ENCODE data around the gene CFAP54. TPM values are rescaled to one million over a fixed set of nuclear protein-coding genes. Genes with fewer than 3 reads are reported as not detected.
A peak's percentile ranks its signal among the peaks of the same experiment; 100 is the strongest.

The CFAP54 gene
- total and polyA plus RNA-seq, 2 of the 4 experiments (the other 2 are of a cell fraction): 0.18 to 0.41 TPM

DNA sequence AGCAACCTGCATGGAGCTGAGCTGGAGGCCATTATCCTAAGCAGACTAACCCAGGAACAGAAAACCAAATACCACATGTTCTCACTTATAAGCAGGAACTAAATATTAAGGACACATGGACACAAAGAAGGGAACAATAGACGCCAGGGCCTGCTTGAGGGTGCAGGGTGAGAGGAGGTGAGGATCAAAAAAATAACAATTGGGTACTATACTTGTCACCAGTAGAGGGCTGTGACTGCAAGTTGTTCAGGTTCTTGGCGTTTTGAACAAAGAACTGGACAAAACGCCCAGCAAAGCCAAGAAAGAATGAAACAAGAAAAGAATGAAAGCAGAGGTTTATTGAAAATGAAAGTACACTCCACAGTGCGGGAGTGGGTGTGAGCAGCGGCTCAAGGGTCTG lies 209.1 kb downstream of the CFAP54 start:
- Histone ChIP-seq H4K5ac (ENCODE audit: low read depth, low read length) (no peak overlapping the region), H2BK20ac (ENCODE audit: low read depth, low read length) (no peak overlapping the region), H2BK15ac (ENCODE audit: low read depth, low read length) (no peak overlapping the region), H3K56ac (ENCODE audit: extremely low read depth, insufficient read depth, low read length) (no peak overlapping the region), H2AFZ (replicated peaks; ENCODE audit: low read length, poor library complexity) (no peak overlapping the region), H3K9me3 (ENCODE audit: control insufficient read depth, insufficient read depth, low read length) (no peaks in the 10 kb centered on the region), H2BK120ac (ENCODE audit: low read depth, low read length) (no peak overlapping the region), H3K36me3 (ENCODE audit: control insufficient read depth, insufficient read depth, low read length) (no peaks in the 10 kb centered on the region), H3K4ac (ENCODE audit: low read depth, low read length) (no peak overlapping the region), H2AK5ac (ENCODE audit: low read depth, low read length) (no peak overlapping the region), H3K14ac (replicated peaks; ENCODE audit: low read depth, low read length) (no peak overlapping the region), H4K8ac (ENCODE audit: low read depth in 2 of 2, low read length in 2 of 2) (no peak overlapping the region), H2BK5ac (ENCODE audit: low read depth, low read length, poor library complexity, severe bottlenecking) (no peak overlapping the region), H3K79me1 (ENCODE audit: low read depth in 1 of 2, low read length in 2 of 2) (no peaks in the 10 kb centered on the region), H3K18ac (ENCODE audit: low read depth, low read length) (no peak overlapping the region), H3K9ac (ENCODE audit: low read depth, low read length) (no peak overlapping the region), H4K91ac (ENCODE audit: insufficient read depth, low read depth, low read length) (no peak overlapping the region), H3K4me1 (ENCODE audit: control insufficient read depth, insufficient read depth, low read length) (no peaks in the 10 kb centered on the region), H3K4me2 (ENCODE audit: low read depth, low read length) (peak overlapping the region; percentile 54; the same call in 1 of the 2 replicates), H3K27me3 (ENCODE audit: control insufficient read depth, insufficient read depth, low read length) (no peaks in the 10 kb centered on the region), H3K23ac (ENCODE audit: low read depth, low read length) (no peak overlapping the region), H2AK9ac (replicated peaks; ENCODE audit: low read depth, low read length, poor library complexity) (no peak overlapping the region), H3K27ac (ENCODE audit: insufficient read depth, low read length) (no peak overlapping the region), H4K20me1 (ENCODE audit: insufficient read depth, low read length) (no peaks in the 10 kb centered on the region; the same call in 1 of the 2 replicates), H3K9me1 (ENCODE audit: insufficient read depth, low read length) (no peaks in the 10 kb centered on the region), H3K4me3 (ENCODE audit: insufficient read depth, low read depth, low read length) (no peak overlapping the region)
- BruUV-seq (replicated peaks): no TSS peak
- dilution Hi-C loops (cut with HindIII; ENCODE audit: low sequenced_read_pairs, unreplicated experiment) (no loop called here), in situ Hi-C loops (cut with MboI; ENCODE audit: low sequenced_read_pairs) (no loop called here), intact Hi-C loops (cut with micrococcal nuclease) (no loop called here)
- no peak for ATAC-seq (ENCODE audit: low read depth)
- WGBS, 2 experiments (ENCODE audit: extremely low coverage in 2 of 2, insufficient read length in 1 of 2): 90% methylated on average over 2 of the region's 5 CpGs; no CpG with 5 or more reads in 1 of the 2 experiments
- TF ChIP-seq, protein P1, sequence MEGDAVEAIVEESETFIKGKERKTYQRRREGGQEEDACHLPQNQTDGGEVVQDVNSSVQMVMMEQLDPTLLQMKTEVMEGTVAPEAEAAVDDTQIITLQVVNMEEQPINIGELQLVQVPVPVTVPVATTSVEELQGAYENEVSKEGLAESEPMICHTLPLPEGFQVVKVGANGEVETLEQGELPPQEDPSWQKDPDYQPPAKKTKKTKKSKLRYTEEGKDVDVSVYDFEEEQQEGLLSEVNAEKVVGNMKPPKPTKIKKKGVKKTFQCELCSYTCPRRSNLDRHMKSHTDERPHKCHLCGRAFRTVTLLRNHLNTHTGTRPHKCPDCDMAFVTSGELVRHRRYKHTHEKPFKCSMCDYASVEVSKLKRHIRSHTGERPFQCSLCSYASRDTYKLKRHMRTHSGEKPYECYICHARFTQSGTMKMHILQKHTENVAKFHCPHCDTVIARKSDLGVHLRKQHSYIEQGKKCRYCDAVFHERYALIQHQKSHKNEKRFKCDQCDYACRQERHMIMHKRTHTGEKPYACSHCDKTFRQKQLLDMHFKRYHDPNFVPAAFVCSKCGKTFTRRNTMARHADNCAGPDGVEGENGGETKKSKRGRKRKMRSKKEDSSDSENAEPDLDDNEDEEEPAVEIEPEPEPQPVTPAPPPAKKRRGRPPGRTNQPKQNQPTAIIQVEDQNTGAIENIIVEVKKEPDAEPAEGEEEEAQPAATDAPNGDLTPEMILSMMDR (conservative IDR thresholded peaks at IDR 0.05; ENCODE audit: low read depth, low read length): peak; percentile 17; the same call in 1 of the 2 replicates
- TF ChIP-seq, protein P2, sequence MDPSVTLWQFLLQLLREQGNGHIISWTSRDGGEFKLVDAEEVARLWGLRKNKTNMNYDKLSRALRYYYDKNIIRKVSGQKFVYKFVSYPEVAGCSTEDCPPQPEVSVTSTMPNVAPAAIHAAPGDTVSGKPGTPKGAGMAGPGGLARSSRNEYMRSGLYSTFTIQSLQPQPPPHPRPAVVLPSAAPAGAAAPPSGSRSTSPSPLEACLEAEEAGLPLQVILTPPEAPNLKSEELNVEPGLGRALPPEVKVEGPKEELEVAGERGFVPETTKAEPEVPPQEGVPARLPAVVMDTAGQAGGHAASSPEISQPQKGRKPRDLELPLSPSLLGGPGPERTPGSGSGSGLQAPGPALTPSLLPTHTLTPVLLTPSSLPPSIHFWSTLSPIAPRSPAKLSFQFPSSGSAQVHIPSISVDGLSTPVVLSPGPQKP (IDR thresholded peaks at IDR 0.05; ENCODE audit: borderline replicate concordance, low read depth, low read length): no peak
- peak; percentile 27; the same call in 1 of the 2 replicates for TF ChIP-seq RAD21 (IDR thresholded peaks at IDR 0.05; ENCODE audit: low read length)
- ChIA-PET POLR2A (ENCODE audit: unreplicated experiment) (no interaction called here), CTCF (no interaction called here)
- DNase-seq: no peak

Data from IMR-90 (cell line).